Osteocyte (in vitro differentiated cells): ENCODE data around the gene EFNA5. TPM values are rescaled to one million over a fixed set of nuclear protein-coding genes. Genes with fewer than 3 reads are reported as not detected.

Source experiments
- DNase-seq: peaks from one replicate; pipeline ENCODE4 v3.0.0; 2021; ENCODE audit warnings: mixed read lengths; ENCODE audit not compliant: unreplicated experiment; ENCODE audit errors: extremely low spot score
- H3K27ac Mint-ChIP-seq: one replicate; pipeline ENCODE4 v1.8.0; 2021; ENCODE audit warnings: mild to moderate bottlenecking, mixed read lengths; ENCODE audit not compliant: unreplicated experiment
- H3K27me3 Mint-ChIP-seq: one replicate; pipeline ENCODE4 v1.8.0; 2021; ENCODE audit warnings: mixed read lengths; ENCODE audit not compliant: unreplicated experiment
- H3K36me3 Mint-ChIP-seq: one replicate; pipeline ENCODE4 v1.8.0; 2021; ENCODE audit warnings: mixed read lengths; ENCODE audit not compliant: unreplicated experiment
- H3K4me1 Mint-ChIP-seq: one replicate; pipeline ENCODE4 v1.8.0; 2021; ENCODE audit warnings: mixed read lengths; ENCODE audit not compliant: unreplicated experiment
- H3K4me3 Mint-ChIP-seq: one replicate; pipeline ENCODE4 v1.8.0; 2021; ENCODE audit warnings: mild to moderate bottlenecking, moderate library complexity, mixed read lengths; ENCODE audit not compliant: unreplicated experiment
- H3K9me3 Mint-ChIP-seq: one replicate; pipeline ENCODE4 v1.8.0; 2021; ENCODE audit warnings: mixed read lengths; ENCODE audit not compliant: unreplicated experiment
- CTCF ChIP-seq: fragments of 200-600 bp; sonication (generic); IDR thresholded peaks from 2 replicates; pipeline ENCODE4 v1.5.0; 2021; ENCODE audit warnings: antibody characterized with exemption, mild to moderate bottlenecking, moderate library complexity
- total RNA-seq: library from RNA; stranded (reverse); gene quantifications from 2 replicates; pipeline ENCODE4 v1.2.1, GENCODE V29; 2021

EFNA5 gene
- total RNA-seq, 1 donor from 2014 or later, result 34.2 TPM

DNA sequence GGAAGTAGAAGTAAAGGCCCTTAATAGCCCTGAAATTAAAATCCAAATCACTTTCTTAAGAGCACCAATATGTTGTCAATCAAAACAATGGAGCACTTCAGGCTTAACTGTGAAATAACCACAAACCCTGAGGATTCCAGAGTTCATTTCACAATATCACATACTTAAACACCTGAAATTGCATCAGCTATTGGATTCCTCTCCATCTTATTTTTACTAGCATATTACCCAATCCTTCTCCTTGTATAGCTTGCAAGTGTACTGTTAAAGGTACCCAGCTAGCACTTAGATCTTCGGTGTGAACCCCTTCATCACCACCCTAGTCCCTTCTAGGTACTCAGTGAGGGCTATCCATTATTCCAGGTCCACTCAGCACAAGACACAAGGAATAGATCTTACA lies 287.3 kb downstream of the EFNA5 start:
- DNase-seq, result no peak
- Mint-ChIP-seq H3K36me3 (no peaks in the 10 kb centered on the region), H3K4me3 (no peak overlapping the region), H3K27me3 (no peaks in the 10 kb centered on the region), H3K27ac (no peak overlapping the region), H3K4me1 (peaks cover 30% of the 10 kb centered on the region), H3K9me3 (no peaks in the 10 kb centered on the region)
- TF ChIP-seq CTCF, result no peak

DNA sequence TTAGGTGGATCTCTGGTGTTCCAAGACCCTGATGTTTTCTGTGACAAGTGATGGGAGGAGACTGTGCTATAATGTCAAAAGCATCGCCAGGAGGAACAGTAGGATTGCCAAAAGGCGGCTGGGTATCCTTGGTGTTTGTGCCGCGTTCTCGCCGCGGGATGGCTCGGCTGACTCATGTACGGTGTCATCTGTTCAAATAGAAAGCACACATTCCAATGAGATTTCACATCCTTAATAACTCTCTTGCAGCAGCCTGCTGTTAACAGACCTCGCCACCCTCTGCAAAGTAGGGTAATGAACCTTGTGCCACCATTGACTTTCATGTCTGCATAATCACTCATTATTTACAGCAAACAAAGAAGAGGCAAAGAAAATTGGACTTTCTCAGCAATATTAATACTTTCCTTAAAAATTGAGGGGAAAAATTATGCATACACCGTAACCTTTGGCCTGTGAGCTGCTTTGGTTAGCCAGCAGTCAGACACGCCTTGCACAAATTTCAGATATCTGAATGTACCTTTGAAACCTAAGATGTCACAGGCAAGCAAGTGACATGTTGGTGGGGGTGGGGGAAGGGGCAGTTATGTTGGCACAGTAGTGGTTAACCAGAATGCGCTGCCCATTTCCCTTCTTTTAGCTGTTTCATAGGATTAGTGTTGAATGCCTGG lies 289.4 kb downstream of the EFNA5 start:
- peaks cover 25% of the 10 kb centered on the region for H3K4me1 Mint-ChIP-seq
- H3K27me3 Mint-ChIP-seq, result no peaks in the 10 kb centered on the region
- H3K4me3 Mint-ChIP-seq, result no peak overlapping the region
- peak overlapping the region; percentile 77 for H3K27ac Mint-ChIP-seq
- peak; percentile 84 for DNase-seq
- peaks cover 5% of the 10 kb centered on the region for H3K9me3 Mint-ChIP-seq
- TF ChIP-seq CTCF, result peak; percentile 31
- peaks cover 2% of the 10 kb centered on the region for H3K36me3 Mint-ChIP-seq

DNA sequence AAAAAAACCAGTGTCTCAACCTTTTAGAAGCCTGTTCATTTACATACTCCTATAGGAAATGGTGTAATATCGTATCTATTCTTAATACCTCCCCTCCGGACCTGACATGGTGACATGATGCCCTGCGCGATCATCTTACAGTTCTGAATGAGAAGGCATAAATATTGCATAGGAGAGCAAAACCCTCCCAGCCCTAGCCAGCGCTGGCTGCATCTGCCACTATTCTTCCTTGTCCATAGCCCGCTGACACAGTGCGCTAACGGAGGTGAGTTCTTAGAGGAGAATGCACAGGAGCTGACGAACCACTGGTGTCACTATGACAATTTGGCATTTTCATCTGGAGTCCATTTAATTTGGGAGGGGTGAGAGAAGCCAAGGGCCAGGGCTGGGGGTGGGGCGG lies 290.1 kb downstream of the EFNA5 start:
- Mint-ChIP-seq H3K27me3 (no peaks in the 10 kb centered on the region), H3K9me3 (peaks cover 5% of the 10 kb centered on the region), H3K36me3 (peaks cover 2% of the 10 kb centered on the region), H3K4me3 (no peak overlapping the region), H3K27ac (peak overlapping the region; percentile 77), H3K4me1 (peaks cover 26% of the 10 kb centered on the region)
- DNase-seq, result no peak
- no peak for TF ChIP-seq CTCF

DNA sequence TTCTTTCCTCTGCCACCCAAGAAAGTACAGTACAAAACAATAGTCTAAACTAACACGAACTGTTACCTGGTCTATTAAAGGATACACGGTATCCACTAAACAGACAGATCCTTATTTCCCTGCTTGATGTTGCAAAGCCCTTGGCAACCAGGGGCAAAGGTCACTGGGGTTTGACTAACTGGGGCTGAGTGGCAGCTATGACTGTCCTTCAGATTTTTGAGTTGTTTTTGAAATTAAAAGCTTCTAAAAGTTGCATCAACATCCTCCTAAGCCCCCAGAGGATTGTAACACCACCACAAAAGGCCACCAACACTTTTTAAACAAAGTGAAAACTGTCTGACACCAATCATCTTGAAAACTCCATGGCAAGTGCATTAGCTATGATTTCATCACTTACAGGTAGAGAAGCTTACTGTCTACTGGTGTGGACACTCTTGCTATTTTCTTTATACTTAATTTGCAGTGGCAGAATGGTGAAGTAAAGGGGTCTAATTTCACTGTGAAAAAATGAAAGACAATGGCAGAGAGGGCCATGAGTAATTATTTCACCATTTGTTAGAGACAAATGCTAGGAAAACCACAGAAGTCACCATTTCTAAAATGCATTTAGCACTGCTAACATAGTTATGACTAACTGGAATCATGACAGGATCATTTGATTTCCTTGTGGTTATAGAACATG lies 292.4 kb downstream of the EFNA5 start:
- no peak for DNase-seq

More for the DNA sequence above, 292.4 kb downstream of the EFNA5 start:
- no peak overlapping the region for H3K27ac Mint-ChIP-seq
- no peaks in the 10 kb centered on the region for H3K27me3 Mint-ChIP-seq
- H3K36me3 Mint-ChIP-seq, result peaks cover 2% of the 10 kb centered on the region
- no peak overlapping the region for H3K4me3 Mint-ChIP-seq
- H3K9me3 Mint-ChIP-seq, result peaks cover 5% of the 10 kb centered on the region
- H3K4me1 Mint-ChIP-seq, result peaks cover 26% of the 10 kb centered on the region
- no peak for TF ChIP-seq CTCF
